HepG2 (cell line): ENCODE results near the gene RRBP1. TPM values are rescaled to one million over a fixed set of nuclear protein-coding genes. Genes with fewer than 3 reads are reported as not detected.

Experiments
- DPF2 ChIP-seq: sonication (generic); formaldehyde crosslinking; IDR thresholded peaks from 2 replicates; pipeline ENCODE4 v1.4.0; 2020; ENCODE audit warnings: mild to moderate bottlenecking, low read depth, missing genetic modification reagents, borderline replicate concordance
- GATA4 ChIP-seq: sonication (generic); IDR thresholded peaks from 2 replicates; pipeline ENCODE4 v1.6.1; 2016; ENCODE audit warnings: antibody characterized with exemption, low read depth, borderline replicate concordance
- MTF1 ChIP-seq: sonication (generic); formaldehyde crosslinking; IDR thresholded peaks from 2 replicates; pipeline ENCODE4 v1.5.0; 2020; ENCODE audit warnings: missing genetic modification reagents
- MYC ChIP-seq: sonication (generic); formaldehyde crosslinking; IDR thresholded peaks from 2 replicates; pipeline ENCODE4 v1.9.0; 2021; ENCODE audit warnings: missing genetic modification reagents, borderline replicate concordance
- ONECUT2 ChIP-seq: sonication (generic); formaldehyde crosslinking; IDR thresholded peaks from 2 replicates; pipeline ENCODE4 v1.4.0; 2020; ENCODE audit warnings: missing genetic modification reagents
- PHF8 ChIP-seq: sonication (generic); formaldehyde crosslinking; IDR thresholded peaks from 2 replicates; pipeline ENCODE4 v1.5.0; 2020; ENCODE audit warnings: missing genetic modification reagents
- SPEN ChIP-seq: sonication (generic); formaldehyde crosslinking; IDR thresholded peaks from 2 replicates; pipeline ENCODE4 v1.5.1; 2020; ENCODE audit warnings: low read depth, mild to moderate bottlenecking, missing genetic modification reagents
- ZNF121 ChIP-seq: sonication (generic); formaldehyde crosslinking; IDR thresholded peaks from 2 replicates; pipeline ENCODE4 v1.5.0; 2020; ENCODE audit warnings: mild to moderate bottlenecking, missing genetic modification reagents
- ZNF17 ChIP-seq: sonication (generic); formaldehyde crosslinking; IDR thresholded peaks from 2 replicates; pipeline ENCODE4 v1.5.0; 2020; ENCODE audit warnings: mild to moderate bottlenecking, missing genetic modification reagents
- ZNF501 ChIP-seq: sonication (generic); formaldehyde crosslinking; IDR thresholded peaks from 2 replicates; pipeline ENCODE4 v1.5.1; 2020; ENCODE audit warnings: mild to moderate bottlenecking, moderate library complexity, missing genetic modification reagents
- ZNF619 ChIP-seq: sonication (generic); formaldehyde crosslinking; IDR thresholded peaks from 2 replicates; pipeline ENCODE4 v1.4.0; 2020; ENCODE audit warnings: mild to moderate bottlenecking, missing genetic modification reagents
- ZNF792 ChIP-seq: IDR thresholded peaks from 2 replicates; pipeline ENCODE4 v1.6.1; 2016
- polyA plus RNA-seq, 8 experiments: library from polyadenylated mRNA; depleted of rRNA in 3 of 8; stranded (reverse) in 7 of 8; unstranded in 1 of 8; fragments of >200 nt; fragmentation: Illumina TruSeq in 4 of 8; extraction: Trizol in 4 of 8; gene quantifications; 2 replicates each; pipeline versions ENCODE4 v1.2.1 to v1.2.3, GENCODE V29; 2011 to 2016; ENCODE audit warnings: low read depth in 4 of 8, missing spikeins in 1 of 8, mixed read lengths in 1 of 8; ENCODE audit not compliant: insufficient read depth in 1 of 8
- total RNA-seq, 5 experiments: library from RNA; depleted of rRNA; stranded (reverse); fragments of >200 nt; fragmentation: Illumina TruSeq; extraction: Trizol; gene quantifications; 2 replicates each; pipeline ENCODE4 v1.2.3, GENCODE V29; 2016; ENCODE audit warnings: low read depth in 1 of 5
- TF ChIP-seq, protein P1 (sequence below): sonication (generic); formaldehyde crosslinking; IDR thresholded peaks from 2 replicates; pipeline ENCODE4 v1.4.0; 2020; ENCODE audit warnings: missing genetic modification reagents
- TF ChIP-seq, protein P2 (sequence below): sonication (generic); formaldehyde crosslinking; IDR thresholded peaks from 2 replicates; pipeline ENCODE4 v1.8.1; 2022; ENCODE audit warnings: low read depth, mild to moderate bottlenecking, missing genetic modification reagents
- TF ChIP-seq, protein P3 (sequence below): sonication (generic); formaldehyde crosslinking; IDR thresholded peaks from 2 replicates; pipeline ENCODE4 v1.8.1; 2023; ENCODE audit warnings: mild to moderate bottlenecking, missing genetic modification reagents
- TF ChIP-seq, protein P4 (sequence below): IDR thresholded peaks from 2 replicates; pipeline ENCODE4 v1.6.1; 2016; ENCODE audit warnings: mild to moderate bottlenecking
- TF ChIP-seq, protein P5 (sequence below): sonication (generic); formaldehyde crosslinking; IDR thresholded peaks from 2 replicates; pipeline ENCODE4 v1.9.0; 2021; ENCODE audit warnings: missing genetic modification reagents, mild to moderate bottlenecking, borderline replicate concordance
- TF ChIP-seq, protein P6 (sequence below), 2 experiments: sonication (generic) in 1 of 2; formaldehyde crosslinking in 1 of 2; IDR thresholded peaks; 2 replicates each; pipeline versions ENCODE4 v1.5.1 to v1.6.1; 2011 to 2020; ENCODE audit warnings: borderline replicate concordance in 1 of 2, low read depth in 1 of 2, low read length in 1 of 2, mild to moderate bottlenecking in 1 of 2, missing genetic modification reagents in 1 of 2, moderate library complexity in 1 of 2

Gene RRBP1
- total and polyA plus RNA-seq, 2 of the 13 experiments (the other 11 are each of a cell fraction or from before 2014, with no cell fraction given) = 150 to 222 TPM

DNA sequence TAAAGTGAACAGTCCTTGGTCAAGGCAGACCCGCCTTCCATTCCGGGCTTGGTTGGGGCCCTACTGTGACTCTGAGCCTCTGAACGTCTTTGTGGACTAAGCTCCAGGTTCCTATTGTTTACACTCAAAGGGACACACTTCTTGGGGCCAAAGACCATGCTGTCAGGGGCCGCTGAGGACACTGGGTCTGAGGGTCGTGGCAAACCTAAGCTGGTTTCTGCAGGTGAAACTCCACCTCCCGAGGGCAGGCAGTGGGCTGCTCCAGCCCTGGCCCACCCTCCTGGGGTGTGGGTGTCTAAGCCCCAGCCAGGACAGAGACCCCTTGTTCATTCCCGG, 69.1 kb downstream of the RRBP1 start (continued):
- TF ChIP-seq SPEN (CRISPR knock-in tag) (0 out of 2 replicates have a peak, but pooled peaks have one; percentile 25), ZNF501 (CRISPR knock-in tag) (peak; percentile 82), ZNF17 (no peak), GATA4 (0 out of 2 replicates have a peak, but pooled peaks have one; percentile 4), ZNF792 (CRISPR knock-in tag) (no peak), DPF2 (CRISPR knock-in tag) (no peak), ZNF619 (0 out of 2 replicates have a peak, but pooled peaks have one; percentile 2), PHF8 (no peak), MYC (CRISPR knock-in tag) (0 out of 2 replicates have a peak, but pooled peaks have one; percentile 12), MTF1 (CRISPR knock-in tag) (no peak), ZNF121 (CRISPR knock-in tag) (peak; percentile 49), ONECUT2 (CRISPR knock-in tag) (no peak)
- TF ChIP-seq, protein P1, sequence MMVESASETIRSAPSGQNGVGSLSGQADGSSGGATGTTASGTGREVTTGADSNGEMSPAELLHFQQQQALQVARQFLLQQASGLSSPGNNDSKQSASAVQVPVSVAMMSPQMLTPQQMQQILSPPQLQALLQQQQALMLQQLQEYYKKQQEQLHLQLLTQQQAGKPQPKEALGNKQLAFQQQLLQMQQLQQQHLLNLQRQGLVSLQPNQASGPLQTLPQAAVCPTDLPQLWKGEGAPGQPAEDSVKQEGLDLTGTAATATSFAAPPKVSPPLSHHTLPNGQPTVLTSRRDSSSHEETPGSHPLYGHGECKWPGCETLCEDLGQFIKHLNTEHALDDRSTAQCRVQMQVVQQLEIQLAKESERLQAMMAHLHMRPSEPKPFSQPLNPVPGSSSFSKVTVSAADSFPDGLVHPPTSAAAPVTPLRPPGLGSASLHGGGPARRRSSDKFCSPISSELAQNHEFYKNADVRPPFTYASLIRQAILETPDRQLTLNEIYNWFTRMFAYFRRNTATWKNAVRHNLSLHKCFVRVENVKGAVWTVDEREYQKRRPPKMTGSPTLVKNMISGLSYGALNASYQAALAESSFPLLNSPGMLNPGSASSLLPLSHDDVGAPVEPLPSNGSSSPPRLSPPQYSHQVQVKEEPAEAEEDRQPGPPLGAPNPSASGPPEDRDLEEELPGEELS = no peak
- TF ChIP-seq, protein P2, sequence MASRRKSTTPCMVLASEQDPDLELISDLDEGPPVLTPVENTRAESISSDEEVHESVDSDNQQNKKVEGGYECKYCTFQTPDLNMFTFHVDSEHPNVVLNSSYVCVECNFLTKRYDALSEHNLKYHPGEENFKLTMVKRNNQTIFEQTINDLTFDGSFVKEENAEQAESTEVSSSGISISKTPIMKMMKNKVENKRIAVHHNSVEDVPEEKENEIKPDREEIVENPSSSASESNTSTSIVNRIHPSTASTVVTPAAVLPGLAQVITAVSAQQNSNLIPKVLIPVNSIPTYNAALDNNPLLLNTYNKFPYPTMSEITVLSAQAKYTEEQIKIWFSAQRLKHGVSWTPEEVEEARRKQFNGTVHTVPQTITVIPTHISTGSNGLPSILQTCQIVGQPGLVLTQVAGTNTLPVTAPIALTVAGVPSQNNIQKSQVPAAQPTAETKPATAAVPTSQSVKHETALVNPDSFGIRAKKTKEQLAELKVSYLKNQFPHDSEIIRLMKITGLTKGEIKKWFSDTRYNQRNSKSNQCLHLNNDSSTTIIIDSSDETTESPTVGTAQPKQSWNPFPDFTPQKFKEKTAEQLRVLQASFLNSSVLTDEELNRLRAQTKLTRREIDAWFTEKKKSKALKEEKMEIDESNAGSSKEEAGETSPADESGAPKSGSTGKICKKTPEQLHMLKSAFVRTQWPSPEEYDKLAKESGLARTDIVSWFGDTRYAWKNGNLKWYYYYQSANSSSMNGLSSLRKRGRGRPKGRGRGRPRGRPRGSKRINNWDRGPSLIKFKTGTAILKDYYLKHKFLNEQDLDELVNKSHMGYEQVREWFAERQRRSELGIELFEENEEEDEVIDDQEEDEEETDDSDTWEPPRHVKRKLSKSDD (CRISPR knock-in tag) = no peak
- TF ChIP-seq, protein P3, sequence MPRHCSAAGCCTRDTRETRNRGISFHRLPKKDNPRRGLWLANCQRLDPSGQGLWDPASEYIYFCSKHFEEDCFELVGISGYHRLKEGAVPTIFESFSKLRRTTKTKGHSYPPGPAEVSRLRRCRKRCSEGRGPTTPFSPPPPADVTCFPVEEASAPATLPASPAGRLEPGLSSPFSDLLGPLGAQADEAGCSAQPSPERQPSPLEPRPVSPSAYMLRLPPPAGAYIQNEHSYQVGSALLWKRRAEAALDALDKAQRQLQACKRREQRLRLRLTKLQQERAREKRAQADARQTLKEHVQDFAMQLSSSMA = 0 out of 2 replicates have a peak, but pooled peaks have one; percentile 16
- TF ChIP-seq, protein P4, sequence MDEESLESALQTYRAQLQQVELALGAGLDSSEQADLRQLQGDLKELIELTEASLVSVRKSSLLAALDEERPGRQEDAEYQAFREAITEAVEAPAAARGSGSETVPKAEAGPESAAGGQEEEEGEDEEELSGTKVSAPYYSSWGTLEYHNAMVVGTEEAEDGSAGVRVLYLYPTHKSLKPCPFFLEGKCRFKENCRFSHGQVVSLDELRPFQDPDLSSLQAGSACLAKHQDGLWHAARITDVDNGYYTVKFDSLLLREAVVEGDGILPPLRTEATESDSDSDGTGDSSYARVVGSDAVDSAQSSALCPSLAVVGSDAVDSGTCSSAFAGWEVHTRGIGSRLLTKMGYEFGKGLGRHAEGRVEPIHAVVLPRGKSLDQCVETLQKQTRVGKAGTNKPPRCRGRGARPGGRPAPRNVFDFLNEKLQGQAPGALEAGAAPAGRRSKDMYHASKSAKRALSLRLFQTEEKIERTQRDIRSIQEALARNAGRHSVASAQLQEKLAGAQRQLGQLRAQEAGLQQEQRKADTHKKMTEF (CRISPR knock-in tag) = 0 out of 2 replicates have a peak, but pooled peaks have one; percentile 24
- TF ChIP-seq, protein P5, sequence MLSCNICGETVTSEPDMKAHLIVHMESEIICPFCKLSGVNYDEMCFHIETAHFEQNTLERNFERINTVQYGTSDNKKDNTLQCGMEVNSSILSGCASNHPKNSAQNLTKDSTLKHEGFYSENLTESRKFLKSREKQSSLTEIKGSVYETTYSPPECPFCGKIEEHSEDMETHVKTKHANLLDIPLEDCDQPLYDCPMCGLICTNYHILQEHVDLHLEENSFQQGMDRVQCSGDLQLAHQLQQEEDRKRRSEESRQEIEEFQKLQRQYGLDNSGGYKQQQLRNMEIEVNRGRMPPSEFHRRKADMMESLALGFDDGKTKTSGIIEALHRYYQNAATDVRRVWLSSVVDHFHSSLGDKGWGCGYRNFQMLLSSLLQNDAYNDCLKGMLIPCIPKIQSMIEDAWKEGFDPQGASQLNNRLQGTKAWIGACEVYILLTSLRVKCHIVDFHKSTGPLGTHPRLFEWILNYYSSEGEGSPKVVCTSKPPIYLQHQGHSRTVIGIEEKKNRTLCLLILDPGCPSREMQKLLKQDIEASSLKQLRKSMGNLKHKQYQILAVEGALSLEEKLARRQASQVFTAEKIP (CRISPR knock-in tag) = no peak
- TF ChIP-seq, protein P6, sequence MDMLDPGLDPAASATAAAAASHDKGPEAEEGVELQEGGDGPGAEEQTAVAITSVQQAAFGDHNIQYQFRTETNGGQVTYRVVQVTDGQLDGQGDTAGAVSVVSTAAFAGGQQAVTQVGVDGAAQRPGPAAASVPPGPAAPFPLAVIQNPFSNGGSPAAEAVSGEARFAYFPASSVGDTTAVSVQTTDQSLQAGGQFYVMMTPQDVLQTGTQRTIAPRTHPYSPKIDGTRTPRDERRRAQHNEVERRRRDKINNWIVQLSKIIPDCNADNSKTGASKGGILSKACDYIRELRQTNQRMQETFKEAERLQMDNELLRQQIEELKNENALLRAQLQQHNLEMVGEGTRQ (IDR thresholded peaks at IDR 0.05; ENCODE audit: low read depth, low read length) = no peak
- TF ChIP-seq, protein P6 (CRISPR knock-in tag; IDR thresholded peaks at IDR 0.05; ENCODE audit: borderline replicate concordance) = no peak
